SU-DHL-6 (cell line): ENCODE measurements around the gene MKNK2.
"Not testable (repeated sequence)": the region's sequence is repeated elsewhere in the genome, so short reads cannot be mapped to it uniquely, and the experiment has no call there.

Experiments
- H2AFZ ChIP-seq: fragments of 200-600 bp; sonication (generic); 2 replicates; pipeline ENCODE4 v1.6.1; 2014; ENCODE audit warnings: low read depth, mild to moderate bottlenecking, moderate library complexity, mixed read lengths, antibody characterized with exemption, low read length; ENCODE audit not compliant: severe bottlenecking
- H3F3A ChIP-seq: fragments of 200-600 bp; shearing (Covaris generic); 2 replicates; pipeline ENCODE4 v1.6.0; 2016; ENCODE audit warnings: antibody characterized with exemption, mild to moderate bottlenecking; ENCODE audit not compliant: insufficient read depth
- H3K27ac ChIP-seq: fragments of 200-600 bp; sonication (generic); 2 replicates; pipeline ENCODE4 v1.5.1; 2016; ENCODE audit warnings: low read depth, mild to moderate bottlenecking, low read length, moderate library complexity, mixed read lengths
- H3K27me3 ChIP-seq: fragments of 200-600 bp; sonication (generic), shearing (Covaris generic); 2 replicates; pipeline ENCODE4 v1.6.0; 2014; ENCODE audit warnings: mild to moderate bottlenecking, low read length
- H3K36me3 ChIP-seq: fragments of 200-600 bp; sonication (generic); 2 replicates; pipeline ENCODE4 v1.6.1; 2014; ENCODE audit warnings: mild to moderate bottlenecking, low read length, mixed read lengths
- H3K4me2 ChIP-seq: fragments of 300-600, 200-600 bp; shearing (Covaris generic), sonication (generic); 2 replicates; pipeline ENCODE4 v1.6.0; 2014; ENCODE audit warnings: low read length, low read depth, mild to moderate bottlenecking; ENCODE audit not compliant: poor library complexity, severe bottlenecking
- H3K4me3 ChIP-seq: fragments of 200-600 bp; sonication (generic); 2 replicates; pipeline ENCODE4 v1.5.1; 2014; ENCODE audit warnings: antibody characterized with exemption, low read length, mild to moderate bottlenecking, mixed read lengths; ENCODE audit not compliant: insufficient read depth, poor library complexity, severe bottlenecking
- H3K79me2 ChIP-seq: fragments of 200-600 bp; sonication (generic); 2 replicates; pipeline ENCODE4 v1.6.1; 2014; ENCODE audit warnings: mild to moderate bottlenecking, low read length, moderate library complexity; ENCODE audit not compliant: insufficient read depth
- H3K9ac ChIP-seq: fragments of 200-600 bp; sonication (generic); 2 replicates; pipeline ENCODE4 v1.7.0; 2014; ENCODE audit warnings: mild to moderate bottlenecking, low read length
- H3K9me2 ChIP-seq: fragments of 200-600 bp; sonication (generic); replicated peaks from 2 replicates; pipeline ENCODE4 v1.6.1; 2014; ENCODE audit warnings: low read length; ENCODE audit not compliant: insufficient read depth
- H3K9me3 ChIP-seq: fragments of 200-600 bp; sonication (generic); 2 replicates; pipeline ENCODE4 v1.6.1; 2014; ENCODE audit warnings: low read length, mixed read lengths; ENCODE audit not compliant: insufficient read depth
- H4K20me1 ChIP-seq: fragments of 200-600 bp; sonication (generic); 2 replicates; pipeline ENCODE4 v1.6.1; 2014; ENCODE audit warnings: low read depth, mild to moderate bottlenecking, antibody characterized with exemption, low read length, moderate library complexity, mixed read lengths
- EZH2phosphoT487 ChIP-seq: fragments of 200-600 bp; sonication (generic), shearing (Covaris generic); conservative IDR thresholded peaks from 2 replicates; pipeline ENCODE4 v1.6.1; 2018; ENCODE audit warnings: mild to moderate bottlenecking, antibody characterized with exemption, low read length, moderate library complexity, mixed read lengths
- TF ChIP-seq, protein P1 (sequence below): fragments of 200-600 bp; sonication (generic); IDR thresholded peaks from one replicate; pipeline ENCODE4 v1.5.1; 2017; ENCODE audit warnings: antibody characterized with exemption, mild to moderate bottlenecking, low read length, moderate library complexity; ENCODE audit not compliant: insufficient read depth, poor library complexity, severe bottlenecking

The MKNK2 gene

DNA sequence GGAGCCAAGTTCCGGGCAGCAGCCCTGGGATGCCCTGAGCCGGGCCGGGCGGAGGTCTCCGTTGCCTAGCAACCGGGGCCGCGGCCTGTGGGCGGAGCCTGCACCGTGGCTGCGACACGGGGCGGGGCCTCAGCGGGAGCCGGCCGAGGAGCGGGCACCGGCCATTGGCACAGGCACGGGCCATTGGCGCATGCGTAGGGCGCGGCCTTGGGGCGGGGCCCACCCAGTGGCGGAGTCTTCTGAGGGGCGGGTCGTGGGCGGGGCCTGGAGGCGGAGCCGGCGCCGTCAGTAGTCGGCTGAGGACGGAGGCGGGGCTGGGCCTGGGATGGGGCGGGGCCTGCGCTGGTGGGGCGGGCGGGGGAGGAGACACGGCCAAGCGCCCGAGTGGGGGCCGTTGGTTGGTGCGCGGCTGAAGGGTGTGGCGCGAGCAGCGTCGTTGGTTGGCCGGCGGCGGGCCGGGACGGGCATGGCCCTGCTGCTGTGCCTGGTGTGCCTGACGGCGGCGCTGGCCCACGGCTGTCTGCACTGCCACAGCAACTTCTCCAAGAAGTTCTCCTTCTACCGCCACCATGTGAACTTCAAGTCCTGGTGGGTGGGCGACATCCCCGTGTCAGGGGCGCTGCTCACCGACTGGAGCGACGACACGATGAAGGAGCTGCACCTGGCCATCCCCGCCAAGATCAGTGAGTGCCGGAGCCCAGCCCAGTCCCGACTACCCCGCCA, 45.6 kb upstream of the MKNK2 start, which contains the start of gene IZUMO4:
Gene IZUMO4, plus strand, starts transcription at position 436 of the 723 bp plus-strand sequence. Its CDS starts 31 bp downstream, at position 467.
- Histone ChIP-seq H4K20me1 (no peaks in the 10 kb centered on the region), H3K79me2 (peaks cover 41% of the 10 kb centered on the region), H3K4me3 (peak within 1 kb of the TSS; percentile 73), H3K36me3 (no peaks in the 10 kb centered on the region), H3K9ac (peak within 1 kb of the TSS; percentile 78), H3K27me3 (no peaks in the 10 kb centered on the region), H3K27ac (peak within 1 kb of the TSS; percentile 98), H3F3A (peaks cover 22% of the 10 kb centered on the region), H3K9me3 (no peaks in the 10 kb centered on the region), H2AFZ (no peak within 1 kb of the TSS), H3K4me2 (peak within 1 kb of the TSS; percentile 80), H3K9me2 (no peaks in the 10 kb centered on the region)
- no peak for TF ChIP-seq EZH2phosphoT487
- TF ChIP-seq, protein P1, sequence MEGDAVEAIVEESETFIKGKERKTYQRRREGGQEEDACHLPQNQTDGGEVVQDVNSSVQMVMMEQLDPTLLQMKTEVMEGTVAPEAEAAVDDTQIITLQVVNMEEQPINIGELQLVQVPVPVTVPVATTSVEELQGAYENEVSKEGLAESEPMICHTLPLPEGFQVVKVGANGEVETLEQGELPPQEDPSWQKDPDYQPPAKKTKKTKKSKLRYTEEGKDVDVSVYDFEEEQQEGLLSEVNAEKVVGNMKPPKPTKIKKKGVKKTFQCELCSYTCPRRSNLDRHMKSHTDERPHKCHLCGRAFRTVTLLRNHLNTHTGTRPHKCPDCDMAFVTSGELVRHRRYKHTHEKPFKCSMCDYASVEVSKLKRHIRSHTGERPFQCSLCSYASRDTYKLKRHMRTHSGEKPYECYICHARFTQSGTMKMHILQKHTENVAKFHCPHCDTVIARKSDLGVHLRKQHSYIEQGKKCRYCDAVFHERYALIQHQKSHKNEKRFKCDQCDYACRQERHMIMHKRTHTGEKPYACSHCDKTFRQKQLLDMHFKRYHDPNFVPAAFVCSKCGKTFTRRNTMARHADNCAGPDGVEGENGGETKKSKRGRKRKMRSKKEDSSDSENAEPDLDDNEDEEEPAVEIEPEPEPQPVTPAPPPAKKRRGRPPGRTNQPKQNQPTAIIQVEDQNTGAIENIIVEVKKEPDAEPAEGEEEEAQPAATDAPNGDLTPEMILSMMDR = peak; percentile 37

DNA sequence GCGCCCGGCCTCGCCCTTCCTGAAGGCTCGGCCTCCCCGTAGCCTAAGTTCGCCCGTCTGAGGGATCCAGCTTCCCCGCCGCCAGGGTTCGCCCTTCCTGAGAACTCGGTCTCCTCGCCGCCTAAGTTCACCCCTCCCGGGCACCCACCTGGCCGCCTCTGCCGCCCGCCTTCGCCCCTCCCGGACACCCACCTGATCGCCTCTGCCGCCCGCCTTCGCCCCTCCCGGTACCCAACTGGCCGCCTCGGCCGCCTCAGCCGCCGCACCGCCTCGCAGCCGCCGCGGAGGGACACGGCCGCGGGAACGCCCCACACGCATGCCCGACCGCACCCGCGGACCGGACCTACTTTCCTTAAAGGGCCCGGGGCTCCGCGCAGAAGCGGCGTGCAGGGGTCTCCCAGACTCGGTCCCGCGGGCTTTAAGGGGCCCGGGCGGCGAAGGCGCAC, 45.0 kb upstream of the MKNK2 start, which contains the start of gene MOB3A:
Gene MOB3A, minus strand, starts transcription at position 293 of the 446 bp plus-strand sequence. CDS start 17,766 bp downstream, outside the sequence.
- peak within 1 kb of the TSS; percentile 78 for H3K9ac ChIP-seq
- no peaks in the 10 kb centered on the region for H4K20me1 ChIP-seq
- no peaks in the 10 kb centered on the region for H3K9me3 ChIP-seq
- H3F3A ChIP-seq = peaks cover 28% of the 10 kb centered on the region
- peak within 1 kb of the TSS; percentile 80 for H3K4me2 ChIP-seq
- H3K36me3 ChIP-seq = no peaks in the 10 kb centered on the region
- TF ChIP-seq EZH2phosphoT487 = no peak
- TF ChIP-seq, protein P1 = peak; percentile 22
- H3K9me2 ChIP-seq = no peaks in the 10 kb centered on the region
- peaks cover 41% of the 10 kb centered on the region for H3K79me2 ChIP-seq
- H3K27ac ChIP-seq = peak within 1 kb of the TSS; percentile 98
- no peak within 1 kb of the TSS for H2AFZ ChIP-seq
- H3K27me3 ChIP-seq = no peaks in the 10 kb centered on the region
- peak within 1 kb of the TSS; percentile 73 for H3K4me3 ChIP-seq

DNA sequence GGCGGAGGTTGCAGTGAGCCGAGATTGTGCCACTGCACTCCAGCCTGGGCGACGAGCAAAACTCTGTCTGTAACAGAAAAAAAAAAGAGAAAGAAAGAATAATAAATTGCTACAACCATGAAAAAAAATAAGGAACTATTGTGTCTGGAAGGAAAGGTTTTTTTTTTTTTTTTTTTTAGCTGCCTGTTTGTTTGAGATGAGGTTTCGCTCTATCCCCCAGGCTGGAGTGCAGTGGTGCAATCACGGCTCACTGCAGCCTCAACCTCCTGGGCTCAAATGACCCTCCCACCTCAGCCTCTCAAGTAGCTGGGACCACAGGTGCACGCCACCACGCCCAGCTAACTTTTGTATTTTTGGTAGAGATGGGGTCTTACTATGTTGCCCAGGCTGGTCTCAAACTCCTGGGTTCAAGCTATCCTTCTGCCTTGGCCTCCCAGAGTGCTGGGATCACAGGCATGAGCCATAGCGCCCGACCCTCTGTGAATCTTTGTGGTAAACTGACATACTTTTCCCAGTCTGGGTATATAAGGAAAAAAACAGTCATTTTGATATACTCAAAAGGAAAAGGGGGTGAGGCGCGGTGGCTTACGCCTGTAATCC, 41.0 kb upstream of the MKNK2 start:
- H3K79me2 ChIP-seq = peaks cover 41% of the 10 kb centered on the region
- H3K4me3 ChIP-seq = not testable (repeated sequence)

DNA sequence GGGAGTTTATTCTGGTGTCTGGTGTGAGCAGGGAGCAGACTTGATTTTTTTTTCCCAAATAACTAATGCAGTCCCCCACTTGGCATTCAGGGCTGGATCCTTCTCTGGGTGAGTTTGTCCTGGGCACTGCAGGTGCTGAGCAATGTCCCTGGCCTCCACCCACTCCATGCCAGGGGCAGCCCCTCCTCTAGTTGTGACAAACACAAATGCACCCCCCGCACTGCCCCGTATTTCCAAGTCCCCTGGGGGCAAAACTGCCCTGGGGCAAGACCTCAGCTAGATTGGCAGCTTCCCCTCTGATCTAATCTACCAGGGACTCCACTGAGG, 38.6 kb upstream of the MKNK2 start:
- peak overlapping the region; percentile 62 for H3K9ac ChIP-seq
- peaks cover 32% of the 10 kb centered on the region for H3K79me2 ChIP-seq
- H3K9me3 ChIP-seq = no peaks in the 10 kb centered on the region
- peak overlapping the region; percentile 98 for H3K27ac ChIP-seq
- H3K9me2 ChIP-seq = no peaks in the 10 kb centered on the region
- no peaks in the 10 kb centered on the region for H3K27me3 ChIP-seq
- no peak for TF ChIP-seq EZH2phosphoT487
- H3K4me3 ChIP-seq = no peak overlapping the region
- no peaks in the 10 kb centered on the region for H4K20me1 ChIP-seq
- H3F3A ChIP-seq = peaks cover 79% of the 10 kb centered on the region
- H2AFZ ChIP-seq = no peak overlapping the region
- no peaks in the 10 kb centered on the region for H3K36me3 ChIP-seq
- H3K4me2 ChIP-seq = peak overlapping the region; percentile 80

More for the DNA sequence above, 41.0 kb upstream of the MKNK2 start:
- H3K27me3 ChIP-seq, H3K36me3 ChIP-seq, H3K9me3 ChIP-seq, H3K9me2 ChIP-seq, H2AFZ ChIP-seq, H4K20me1 ChIP-seq: not testable (repeated sequence)
- Histone ChIP-seq H3F3A (peaks cover 67% of the 10 kb centered on the region), H3K27ac (peak overlapping the region; percentile 98), H3K9ac (peak overlapping the region; percentile 62; the same call in 1 of the 2 replicates), H3K4me2 (peak overlapping the region; percentile 80)
